Ureter (tissue), 1 donor: ENCODE data around the gene SLC39A13. TPM values are rescaled to one million over a fixed set of nuclear protein-coding genes. Genes with fewer than 3 reads are reported as not detected.
A peak's percentile ranks its signal among the peaks of the same experiment; 100 is the strongest.

Experiments
- DNase-seq: peaks from one replicate; pipeline ENCODE4 v3.0.0-alpha.2; 2020; ENCODE audit warnings: low spot score
- total RNA-seq: library from RNA; stranded (reverse); gene quantifications from one replicate; pipeline ENCODE4 v1.2.4, GENCODE V29; 2023
- donor health status: DM: yes; HTN: yes; CAD: no.

SLC39A13 gene
- total RNA-seq, 1 donor from 2014 or later, result 40.4 TPM

DNA sequence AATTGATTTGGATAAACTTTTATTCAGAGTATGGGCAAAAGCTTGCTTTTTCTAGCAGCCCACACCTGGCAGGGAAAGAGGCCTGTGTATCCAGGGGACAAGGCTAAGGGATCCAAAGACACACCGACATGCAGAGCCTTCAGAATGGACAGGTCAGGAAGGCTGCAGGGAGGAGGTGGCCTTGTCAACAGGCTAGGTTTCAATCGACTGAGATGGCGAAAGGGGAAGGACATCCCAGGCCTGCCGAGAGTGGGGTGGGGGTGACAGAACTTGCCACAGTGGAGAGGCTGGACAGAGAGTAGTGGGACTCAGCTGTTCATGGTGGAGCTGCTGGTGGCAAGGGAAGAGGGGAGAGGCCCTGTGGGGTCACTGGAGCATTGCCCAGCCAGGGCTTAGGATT is 5.3 kb upstream of the SLC39A13 start:
- no peak for DNase-seq

DNA sequence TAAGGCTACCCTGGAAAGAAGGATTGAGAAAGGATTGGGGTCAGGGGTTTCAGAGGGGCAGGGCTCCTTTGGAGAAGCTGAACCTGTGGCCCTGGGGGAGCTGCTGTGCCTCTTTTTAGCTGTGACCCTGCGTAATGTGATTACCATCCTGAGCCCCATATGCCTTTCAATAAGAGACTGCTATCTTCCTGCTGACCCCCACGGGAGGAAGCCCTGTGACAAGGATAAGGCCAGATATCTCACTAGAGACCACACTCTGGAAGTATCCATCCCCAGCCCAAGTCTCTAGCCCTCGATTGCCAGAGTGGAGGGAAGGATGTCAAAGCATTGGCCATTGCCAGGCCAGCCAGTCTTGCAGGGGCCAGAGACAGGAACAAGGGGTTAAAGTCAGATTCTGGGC is 4.8 kb upstream of the SLC39A13 start:
- no peak for DNase-seq

DNA sequence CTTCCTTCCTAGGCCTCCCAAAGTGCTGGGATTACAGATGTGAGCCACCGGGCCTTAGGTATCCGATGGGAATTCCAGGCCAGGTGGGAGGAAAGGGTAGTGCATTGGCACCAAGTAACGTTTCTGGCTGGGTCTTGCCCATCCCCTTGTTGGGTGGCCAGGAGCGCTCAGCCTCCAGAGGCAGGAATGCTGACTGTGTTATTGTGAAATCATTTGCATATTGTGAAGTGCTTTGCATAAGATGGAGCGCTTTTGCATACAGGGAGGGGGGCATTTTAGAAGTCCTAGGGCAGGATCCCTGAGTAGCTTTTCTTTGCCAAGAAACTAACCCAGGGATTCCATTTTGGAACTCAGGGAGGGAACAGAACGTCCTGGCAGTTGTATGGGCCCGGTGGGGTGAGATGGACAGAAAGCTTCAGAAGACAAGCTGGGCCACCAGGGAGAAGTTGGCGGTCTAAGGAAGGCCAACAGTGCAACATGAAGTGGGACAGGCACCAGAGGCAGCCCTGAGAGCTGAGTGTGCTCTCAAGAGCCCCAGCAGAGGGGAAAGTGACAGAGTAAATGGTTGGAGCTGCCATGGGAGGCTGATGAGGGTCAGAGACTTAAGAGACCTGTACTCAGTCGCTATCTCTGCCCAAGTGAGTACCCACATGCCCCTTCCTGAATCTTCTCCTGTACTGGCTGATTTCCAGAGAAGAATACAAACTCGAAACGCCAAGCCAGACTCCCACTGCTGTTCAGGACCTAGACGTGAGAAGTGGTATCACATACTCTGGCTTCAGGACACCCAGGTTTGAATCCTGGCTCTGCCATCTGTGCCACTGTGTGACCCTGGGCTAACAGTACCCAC is 1.3 kb upstream of the SLC39A13 start:
- no peak for DNase-seq

DNA sequence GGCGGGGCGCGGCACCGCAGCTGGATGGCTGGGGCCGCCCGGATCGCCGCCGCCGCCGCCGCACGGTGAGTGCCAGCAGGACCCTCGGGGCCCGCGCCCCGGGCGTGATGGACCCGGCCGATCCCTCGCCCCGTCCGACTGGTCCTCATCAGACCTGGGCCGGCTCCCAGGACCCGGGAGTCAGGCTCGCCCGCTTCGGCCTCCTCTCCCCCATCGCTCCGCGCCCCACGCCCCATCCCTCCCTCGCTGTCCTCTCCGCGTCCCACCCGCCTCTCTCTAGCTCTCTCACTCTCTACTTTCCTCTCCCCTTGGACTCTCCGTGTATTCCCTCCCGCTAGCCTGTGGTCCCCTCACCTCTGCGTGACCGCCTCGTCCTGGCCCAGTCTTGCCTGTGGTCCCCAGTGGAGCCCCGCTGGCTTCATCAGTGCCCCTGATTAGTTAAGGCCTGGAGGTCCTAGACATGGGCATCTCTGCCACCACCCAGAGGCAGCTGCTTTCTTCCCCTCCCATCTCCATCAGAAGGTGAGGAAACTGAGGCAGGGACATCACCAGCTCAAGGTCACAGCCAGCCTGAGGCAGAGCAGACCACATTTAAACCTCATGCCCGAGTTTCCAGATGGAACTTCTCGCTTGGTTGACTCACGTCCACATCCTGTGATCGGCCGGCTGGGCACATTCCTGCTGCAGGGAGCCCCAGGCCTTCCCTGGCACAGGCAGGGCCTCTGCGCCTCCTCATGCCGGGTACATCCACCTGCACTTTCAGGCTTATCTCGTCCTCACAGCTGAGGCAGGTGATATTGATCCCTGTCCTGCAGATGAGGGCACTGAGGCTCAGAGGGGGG is 429 bp downstream of the SLC39A13 start:
- DNase-seq, result peak; percentile 68

DNA sequence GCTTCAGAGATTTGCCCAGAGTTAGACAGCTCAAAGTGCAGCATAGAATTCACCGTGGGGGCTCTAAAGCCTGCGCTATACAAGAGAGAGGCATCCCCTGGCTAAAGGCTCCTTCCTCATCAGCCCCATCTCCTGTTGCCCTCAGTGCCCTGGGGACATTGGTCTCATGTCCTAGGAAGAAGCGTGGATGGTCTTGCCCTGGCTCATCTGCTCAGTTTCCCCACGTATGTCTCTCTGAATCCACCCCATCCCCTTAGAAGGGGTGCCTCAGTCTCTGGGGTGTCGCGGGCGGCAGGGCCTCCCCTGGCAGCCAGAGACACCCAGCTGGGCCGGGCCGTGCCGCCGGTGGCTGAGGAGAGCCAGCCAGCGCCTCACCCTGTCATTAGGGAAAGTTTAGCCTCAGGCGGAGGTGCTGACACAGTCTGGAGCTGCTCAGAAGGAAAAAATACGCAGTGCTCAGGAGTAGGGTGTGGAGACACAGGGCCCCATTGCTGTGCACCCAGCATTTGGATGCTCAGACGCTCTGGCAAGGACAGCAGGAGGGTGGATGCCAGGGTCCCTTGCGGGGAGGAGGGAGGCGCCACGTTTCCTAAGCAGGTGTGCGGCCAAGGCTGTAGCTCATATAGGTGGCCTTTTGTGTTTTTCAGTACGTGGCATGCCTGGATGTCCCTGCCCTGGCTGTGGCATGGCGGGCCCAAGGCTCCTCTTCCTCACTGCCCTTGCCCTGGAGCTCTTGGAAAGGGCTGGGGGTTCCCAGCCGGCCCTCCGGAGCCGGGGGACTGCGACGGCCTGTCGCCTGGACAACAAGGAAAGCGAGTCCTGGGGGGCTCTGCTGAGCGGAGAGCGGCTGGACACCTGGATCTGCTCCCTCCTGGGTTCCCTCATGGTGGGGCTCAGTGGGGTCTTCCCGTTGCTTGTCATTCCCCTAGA is 1.3 kb downstream of the SLC39A13 start:
- no peak for DNase-seq

DNA sequence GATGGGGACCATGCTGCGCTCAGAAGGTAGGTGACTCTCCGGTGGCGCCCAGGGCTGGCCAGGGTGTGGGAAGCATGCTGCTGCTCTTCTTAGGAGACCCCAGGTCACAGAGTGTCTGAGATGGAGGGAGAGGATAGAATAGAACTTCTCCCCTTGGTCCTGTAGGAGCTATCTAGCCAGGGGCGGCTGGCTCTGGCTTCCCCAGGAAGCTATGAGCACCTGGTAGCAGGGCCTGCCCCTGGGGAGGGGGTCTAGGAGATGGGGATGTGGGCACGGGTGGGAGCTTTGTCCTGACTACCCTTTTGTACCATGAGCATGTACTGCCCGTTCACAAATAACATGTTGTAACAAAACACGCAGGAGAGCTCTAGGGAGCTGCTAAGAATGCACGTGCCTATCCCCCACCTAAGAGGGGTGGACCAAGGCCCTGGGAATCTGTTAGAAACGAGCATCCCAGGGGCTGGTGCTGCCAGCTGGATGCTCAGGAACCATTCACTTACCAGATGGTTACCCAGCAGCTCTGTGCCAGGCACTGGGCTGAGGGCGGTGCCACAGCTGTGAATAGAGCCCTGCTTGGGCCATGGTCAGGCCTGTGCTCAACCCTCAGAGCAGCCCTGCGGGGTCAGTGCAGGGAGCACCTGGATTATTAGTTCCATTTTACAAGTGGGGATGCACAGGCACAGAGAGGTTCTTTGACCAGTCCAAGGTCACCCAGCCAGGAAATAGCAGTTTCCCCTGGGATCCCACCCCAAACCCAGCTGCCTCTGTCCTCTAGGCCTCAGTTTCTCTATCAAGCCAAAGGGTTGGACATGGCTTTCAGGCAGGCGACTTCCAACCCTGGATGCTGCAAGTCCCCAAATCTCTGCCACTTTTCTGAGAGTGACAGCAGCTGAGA is 2.2 kb downstream of the SLC39A13 start:
- DNase-seq, result no peak

DNA sequence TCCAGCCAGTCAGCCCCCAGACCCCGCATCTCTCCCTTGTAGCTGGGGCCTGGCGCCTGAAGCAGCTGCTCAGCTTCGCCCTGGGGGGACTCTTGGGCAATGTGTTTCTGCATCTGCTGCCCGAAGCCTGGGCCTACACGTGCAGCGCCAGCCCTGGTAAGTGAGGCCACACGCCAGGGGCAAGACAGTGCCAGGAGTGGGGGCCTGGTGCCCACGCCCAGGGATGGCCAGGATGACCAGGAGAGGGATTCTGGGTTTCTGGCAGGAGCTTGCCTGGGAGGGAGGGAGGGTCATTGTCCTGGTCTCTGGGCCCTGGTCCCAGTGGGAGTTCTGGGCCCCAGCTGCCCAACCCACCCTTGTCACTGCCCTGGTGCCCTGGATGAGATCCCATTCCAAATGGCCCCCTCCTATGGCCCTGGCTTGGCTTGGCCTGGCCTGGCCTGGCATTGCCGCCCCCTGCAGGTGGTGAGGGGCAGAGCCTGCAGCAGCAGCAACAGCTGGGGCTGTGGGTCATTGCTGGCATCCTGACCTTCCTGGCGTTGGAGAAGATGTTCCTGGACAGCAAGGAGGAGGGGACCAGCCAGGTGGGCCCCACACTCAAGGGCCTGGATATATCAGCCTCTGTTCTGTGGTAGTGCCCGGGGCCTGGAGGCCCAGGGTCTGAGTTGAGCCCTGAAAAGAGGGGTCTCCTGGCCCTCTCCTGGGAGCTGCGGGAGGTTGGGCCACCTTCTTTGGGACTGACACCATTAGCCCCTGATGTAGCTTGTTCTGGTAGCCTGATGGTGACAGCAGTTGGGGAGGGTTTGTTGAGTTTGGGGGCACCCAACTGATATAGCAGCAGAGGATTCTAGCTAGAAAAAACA is 3.7 kb downstream of the SLC39A13 start:
- no peak for DNase-seq

DNA sequence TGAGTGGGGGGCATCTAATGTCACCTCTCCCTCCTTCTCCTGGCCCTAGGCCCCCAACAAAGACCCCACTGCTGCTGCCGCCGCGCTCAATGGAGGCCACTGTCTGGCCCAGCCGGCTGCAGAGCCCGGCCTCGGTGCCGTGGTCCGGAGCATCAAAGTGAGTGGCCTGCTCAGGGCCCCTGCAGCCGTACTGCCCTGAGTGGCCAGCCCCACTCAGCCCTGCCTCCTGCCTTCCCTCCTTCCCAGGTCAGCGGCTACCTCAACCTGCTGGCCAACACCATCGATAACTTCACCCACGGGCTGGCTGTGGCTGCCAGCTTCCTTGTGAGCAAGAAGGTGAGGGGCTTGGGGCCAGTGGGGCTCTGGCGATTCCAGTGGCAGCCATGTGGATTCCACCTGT is 5.0 kb downstream of the SLC39A13 start:
- no peak for DNase-seq

DNA sequence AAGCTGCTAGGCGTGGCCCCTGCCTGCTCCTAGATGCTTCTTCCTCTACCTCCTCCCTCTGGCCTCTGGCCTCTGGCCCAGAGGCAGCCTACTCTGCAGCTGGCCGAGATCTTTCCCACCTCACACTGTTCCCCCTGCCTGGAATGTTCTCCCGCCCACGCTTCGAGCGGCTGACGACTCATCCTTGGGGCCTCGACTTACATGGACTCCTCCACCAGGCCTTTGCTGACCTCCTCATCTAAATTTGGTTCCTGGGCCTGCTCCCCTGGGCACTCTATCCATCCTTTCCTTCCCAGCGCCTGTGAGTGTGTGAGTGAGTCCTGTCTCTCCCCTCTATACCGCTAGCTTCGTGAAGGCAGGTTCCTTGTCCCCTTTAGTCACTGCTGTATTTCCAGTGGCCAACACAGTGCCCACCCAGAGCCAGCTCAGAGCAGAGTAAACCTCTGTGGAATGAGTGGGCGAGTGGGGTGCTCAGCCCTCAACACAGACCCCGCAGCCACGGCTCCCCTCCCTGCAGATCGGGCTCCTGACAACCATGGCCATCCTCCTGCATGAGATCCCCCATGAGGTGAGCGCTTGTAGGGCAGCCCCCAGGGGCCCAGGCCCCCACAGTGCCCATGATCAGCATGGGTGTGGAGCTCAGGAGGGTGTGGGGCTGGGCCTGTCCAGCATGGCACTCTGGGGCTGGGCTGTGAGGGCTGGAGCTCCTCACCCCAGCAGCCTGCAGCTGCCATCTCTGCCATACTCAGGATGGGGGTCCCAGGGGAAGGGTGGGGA is 5.7 kb downstream of the SLC39A13 start:
- no peak for DNase-seq

DNA sequence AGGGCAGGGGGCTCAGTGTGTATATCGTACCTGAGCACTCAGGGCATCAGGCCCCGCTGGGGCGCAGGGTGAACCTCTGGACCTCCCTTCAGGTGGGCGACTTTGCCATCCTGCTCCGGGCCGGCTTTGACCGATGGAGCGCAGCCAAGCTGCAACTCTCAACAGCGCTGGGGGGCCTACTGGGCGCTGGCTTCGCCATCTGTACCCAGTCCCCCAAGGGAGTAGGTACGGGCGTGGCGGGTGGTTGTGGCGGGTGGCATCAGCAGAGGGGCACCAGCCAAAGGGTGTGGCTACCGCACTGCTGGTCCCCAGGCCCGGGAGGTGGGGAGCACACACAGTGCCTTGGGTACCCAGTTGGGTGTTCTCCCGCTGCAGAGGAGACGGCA is 6.3 kb downstream of the SLC39A13 start:
- no peak for DNase-seq

DNA sequence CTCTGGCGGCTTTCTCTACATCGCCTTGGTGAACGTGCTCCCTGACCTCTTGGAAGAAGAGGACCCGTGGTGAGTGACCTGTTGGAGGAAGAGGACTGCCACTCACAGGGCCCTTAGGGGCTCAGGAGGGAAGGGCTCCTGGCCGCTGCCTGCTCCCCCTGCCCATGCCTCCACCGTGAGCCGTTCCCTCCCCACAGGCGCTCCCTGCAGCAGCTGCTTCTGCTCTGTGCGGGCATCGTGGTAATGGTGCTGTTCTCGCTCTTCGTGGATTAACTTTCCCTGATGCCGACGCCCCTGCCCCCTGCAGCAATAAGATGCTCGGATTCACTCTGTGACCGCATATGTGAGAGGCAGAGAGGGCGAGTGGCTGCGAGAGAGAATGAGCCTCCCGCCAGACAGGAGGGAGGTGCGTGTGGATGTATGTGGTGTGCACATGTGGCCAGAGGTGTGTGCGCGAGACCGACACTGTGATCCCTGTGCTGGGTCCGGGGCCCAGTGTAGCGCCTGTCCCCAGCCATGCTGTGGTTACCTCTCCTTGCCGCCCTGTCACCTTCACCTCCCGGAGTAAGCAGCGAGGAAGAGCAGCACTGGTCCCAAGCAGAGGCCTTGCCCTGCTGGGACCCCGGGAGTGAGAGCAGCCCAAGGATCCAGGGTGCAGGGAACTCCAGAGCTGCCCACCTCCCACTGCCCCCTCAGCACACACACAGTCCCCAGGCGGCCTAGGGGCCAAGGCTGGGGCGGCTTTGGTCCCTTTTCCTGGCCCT is 6.9 kb downstream of the SLC39A13 start:
- no peak for DNase-seq

DNA sequence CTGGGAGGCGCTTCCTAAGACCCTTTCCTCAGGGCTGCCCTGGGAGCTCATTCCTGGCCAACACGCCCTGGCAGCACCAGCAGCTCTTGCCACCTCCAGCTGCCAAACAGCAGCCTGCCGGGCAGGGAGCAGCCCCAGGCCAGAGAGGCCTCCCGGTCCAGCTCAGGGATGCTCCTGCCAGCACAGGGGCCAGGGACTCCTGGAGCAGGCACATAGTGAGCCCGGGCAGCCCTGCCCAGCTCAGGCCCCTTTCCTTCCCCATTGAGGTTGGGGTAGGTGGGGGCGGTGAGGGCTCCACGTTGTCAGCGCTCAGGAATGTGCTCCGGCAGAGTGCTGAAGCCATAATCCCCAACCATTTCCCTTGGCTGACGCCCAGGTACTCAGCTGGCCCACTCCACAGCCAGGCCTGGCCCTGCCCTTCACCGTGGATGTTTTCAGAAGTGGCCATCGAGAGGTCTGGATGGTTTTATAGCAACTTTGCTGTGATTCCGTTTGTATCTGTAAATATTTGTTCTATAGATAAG is 7.6 kb downstream of the SLC39A13 start:
- peak; percentile 88 for DNase-seq

DNA sequence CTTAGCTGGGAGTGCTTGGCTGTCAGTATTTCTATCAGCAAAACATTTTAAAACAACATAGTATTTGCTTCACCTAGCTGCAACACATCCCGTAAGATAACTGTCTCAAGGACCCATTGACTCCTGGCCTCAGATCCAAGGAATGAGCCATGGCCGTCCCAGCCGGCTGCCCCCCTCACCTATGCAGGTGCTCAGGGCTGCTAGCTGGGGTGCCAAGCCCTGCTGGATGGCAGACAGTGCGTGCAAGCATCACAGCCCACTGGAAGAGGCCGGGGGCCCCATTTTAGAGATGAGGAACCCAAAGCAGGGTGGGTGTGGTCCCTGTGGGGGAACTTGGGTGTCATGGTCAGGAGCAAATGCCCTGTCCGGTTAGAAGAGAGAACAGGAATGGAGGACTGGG is 9.3 kb downstream of the SLC39A13 start:
- no peak for DNase-seq

DNA sequence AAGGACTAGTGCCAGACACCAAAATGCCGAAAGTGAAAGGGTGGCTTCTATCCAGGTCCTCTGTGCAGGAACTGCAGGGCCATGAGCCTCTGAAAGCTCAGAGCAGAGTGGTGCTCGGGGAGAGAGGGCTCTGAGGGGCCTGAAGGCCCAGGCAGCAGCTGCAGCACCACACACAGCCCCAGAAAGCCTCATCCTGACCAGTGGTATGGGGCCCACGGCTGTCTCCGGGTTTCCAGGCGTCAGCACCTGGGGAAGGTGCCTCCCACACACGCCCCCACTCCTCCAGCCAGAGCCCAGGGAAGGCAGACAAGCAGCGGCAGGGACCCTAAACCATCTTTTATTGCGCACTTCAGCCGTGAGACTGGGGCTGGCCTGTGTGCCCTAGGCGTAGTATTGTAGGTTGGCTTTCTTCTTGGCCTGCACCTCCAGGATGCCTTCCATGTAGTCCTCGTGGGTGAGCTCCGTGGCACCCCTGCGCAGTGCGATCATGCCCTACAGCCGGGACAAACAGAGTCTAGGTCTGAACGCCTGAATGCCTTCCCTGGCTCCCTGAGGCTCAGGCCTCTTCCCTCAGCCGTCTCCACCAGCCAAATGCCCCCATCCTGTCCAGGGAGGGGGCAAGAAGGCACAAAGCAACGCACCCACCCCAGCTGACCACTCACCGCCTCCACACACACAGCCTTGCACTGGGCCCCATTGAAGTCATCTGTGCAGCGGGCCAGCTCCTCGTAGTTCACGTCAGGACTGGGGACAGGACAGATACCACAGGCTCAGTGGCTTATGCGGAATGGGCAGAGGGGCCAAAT is 10.3 kb downstream of the SLC39A13 start:
- no peak for DNase-seq

DNA sequence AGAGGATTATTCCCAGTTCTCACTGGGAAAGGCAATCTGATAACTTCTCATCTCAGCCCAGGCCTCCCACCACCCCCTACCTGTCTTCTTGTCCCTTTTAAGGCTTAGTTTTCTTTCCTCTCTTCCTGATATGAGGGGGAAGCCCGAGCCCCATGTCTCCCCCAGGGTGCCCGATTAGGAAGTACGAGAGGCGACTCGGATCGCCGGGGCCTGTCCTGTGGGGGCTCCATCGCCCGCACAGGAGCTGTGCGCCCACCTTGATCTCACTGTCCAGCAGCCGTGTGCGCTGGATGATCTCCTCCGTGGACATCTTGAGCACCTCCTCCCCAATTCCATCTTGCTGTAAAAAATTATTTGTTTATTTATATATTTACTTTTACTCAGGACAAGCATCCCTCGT is 17.2 kb downstream of the SLC39A13 start:
- DNase-seq, result no peak

DNA sequence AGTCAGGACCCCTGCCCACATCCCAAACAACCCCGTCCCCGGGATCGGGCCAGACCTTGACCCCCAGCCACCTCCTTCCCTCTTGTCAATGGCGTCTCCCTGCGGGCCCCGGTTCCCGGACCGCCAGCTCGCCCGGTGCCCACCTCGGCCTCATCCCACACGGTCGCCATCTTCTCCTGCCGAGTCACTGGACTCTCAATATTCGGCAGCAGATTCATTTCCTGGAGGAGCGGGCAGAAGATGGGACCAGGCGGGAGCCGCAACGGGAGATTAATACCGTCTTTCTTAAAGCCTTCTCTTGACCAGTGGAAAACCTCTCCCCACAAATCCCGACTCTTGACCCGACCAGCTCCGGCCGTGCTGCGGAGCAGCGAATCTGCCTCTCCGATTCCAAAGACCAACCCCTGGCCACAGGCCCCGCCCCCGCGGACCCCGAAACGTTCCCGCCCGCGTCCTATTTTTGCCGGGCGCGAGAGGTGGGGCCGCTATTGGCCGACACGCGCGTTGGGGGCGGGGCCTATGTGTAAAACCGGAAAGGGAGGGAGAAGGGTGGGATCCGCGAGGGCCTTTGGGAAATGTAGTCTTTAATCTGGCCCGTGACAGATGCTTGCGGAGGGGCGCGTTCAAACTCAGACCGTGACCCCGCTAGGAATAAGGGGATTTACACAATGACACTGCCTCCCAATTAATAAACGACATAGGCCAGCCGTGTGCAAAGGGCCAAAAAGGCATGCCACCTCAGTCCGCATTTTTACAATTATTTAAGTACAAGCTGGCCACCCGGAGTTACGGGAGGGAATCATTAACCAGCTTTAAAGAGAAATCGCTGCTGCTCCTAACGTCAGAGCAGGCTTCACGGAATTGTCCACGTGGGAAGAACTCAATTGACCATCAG is 17.9 kb downstream of the SLC39A13 start, which contains the start of gene PSMC3:
TSS of gene PSMC3 (minus strand) at position 378 of the 895 bp plus-strand sequence. CDS start at position 218, 160 bp downstream.
- peak; percentile 99 for DNase-seq
